ENCODE data around the gene JOSD2.

JOSD2 gene

GRCh38 chr19:50495020-50495531 is 15.9 kb downstream of the JOSD2 start:
- Mint-ChIP-seq H3K4me3 (no peak overlapping the region), H3K27ac (no peak overlapping the region), H3K27me3 (no peaks in the 10 kb centered on the region), H3K9me3 (no peaks in the 10 kb centered on the region), H3K4me1 (peaks cover 16% of the 10 kb centered on the region), H3K36me3 (peaks cover 24% of the 10 kb centered on the region)
- ATAC-seq, result no peak

GRCh38 chr19:50494186-50495019 is 16.6 kb downstream of the JOSD2 start:
- Mint-ChIP-seq H3K4me3 (no peak overlapping the region), H3K4me1 (peaks cover 20% of the 10 kb centered on the region), H3K27ac (no peak overlapping the region), H3K27me3 (no peaks in the 10 kb centered on the region), H3K9me3 (no peaks in the 10 kb centered on the region), H3K36me3 (peaks cover 29% of the 10 kb centered on the region)
- no peak for ATAC-seq

GRCh38 chr19:50493171-50493570 is 17.8 kb downstream of the JOSD2 start:
- Mint-ChIP-seq H3K4me3 (no peak overlapping the region), H3K27ac (no peak overlapping the region), H3K4me1 (peaks cover 32% of the 10 kb centered on the region), H3K9me3 (no peaks in the 10 kb centered on the region), H3K27me3 (no peaks in the 10 kb centered on the region), H3K36me3 (peaks cover 40% of the 10 kb centered on the region)
- ATAC-seq, result no peak

GRCh38 chr19:50492303-50493052 is 18.5 kb downstream of the JOSD2 start:
- no peak overlapping the region for H3K4me3 Mint-ChIP-seq
- no peaks in the 10 kb centered on the region for H3K9me3 Mint-ChIP-seq
- ATAC-seq, result peak; percentile 75
- no peaks in the 10 kb centered on the region for H3K27me3 Mint-ChIP-seq
- peaks cover 39% of the 10 kb centered on the region for H3K4me1 Mint-ChIP-seq
- peak overlapping the region; percentile 13 for H3K27ac Mint-ChIP-seq
- H3K36me3 Mint-ChIP-seq, result peaks cover 40% of the 10 kb centered on the region

- H3K4me3 Mint-ChIP-seq, result no peak overlapping the region
- no peak for ATAC-seq
- H3K9me3 Mint-ChIP-seq, result no peaks in the 10 kb centered on the region
- peaks cover 37% of the 10 kb centered on the region for H3K36me3 Mint-ChIP-seq
- peak overlapping the region; percentile 13 for H3K27ac Mint-ChIP-seq
- H3K4me1 Mint-ChIP-seq, result peaks cover 44% of the 10 kb centered on the region
- no peaks in the 10 kb centered on the region for H3K27me3 Mint-ChIP-seq
Measured at GRCh38 chr19:50490991-50491472, 20.0 kb downstream of the JOSD2 start.

- Mint-ChIP-seq H3K27ac (no peak overlapping the region), H3K4me3 (no peak overlapping the region), H3K9me3 (no peaks in the 10 kb centered on the region), H3K27me3 (no peaks in the 10 kb centered on the region), H3K4me1 (peaks cover 50% of the 10 kb centered on the region), H3K36me3 (peaks cover 41% of the 10 kb centered on the region)
- ATAC-seq, result no peak
Measured at GRCh38 chr19:50490411-50490811, 20.6 kb downstream of the JOSD2 start.

- Mint-ChIP-seq H3K4me3 (no peak overlapping the region), H3K27ac (no peak overlapping the region), H3K9me3 (no peaks in the 10 kb centered on the region), H3K27me3 (no peaks in the 10 kb centered on the region), H3K4me1 (peaks cover 50% of the 10 kb centered on the region), H3K36me3 (peaks cover 39% of the 10 kb centered on the region)
- no peak for ATAC-seq
Measured at GRCh38 chr19:50489461-50490011, 21.5 kb downstream of the JOSD2 start.

- no peak for ATAC-seq
- H3K4me1 Mint-ChIP-seq, result peaks cover 50% of the 10 kb centered on the region
- H3K9me3 Mint-ChIP-seq, result no peaks in the 10 kb centered on the region
- H3K27ac Mint-ChIP-seq, result peak overlapping the region; percentile 32
- no peaks in the 10 kb centered on the region for H3K27me3 Mint-ChIP-seq
- H3K36me3 Mint-ChIP-seq, result peaks cover 37% of the 10 kb centered on the region
- no peak overlapping the region for H3K4me3 Mint-ChIP-seq
Measured at GRCh38 chr19:50488389-50489194, 22.4 kb downstream of the JOSD2 start.

- Mint-ChIP-seq H3K4me1 (peaks cover 44% of the 10 kb centered on the region), H3K27ac (no peak overlapping the region), H3K36me3 (peaks cover 53% of the 10 kb centered on the region), H3K4me3 (no peak overlapping the region), H3K9me3 (no peaks in the 10 kb centered on the region), H3K27me3 (no peaks in the 10 kb centered on the region)
- ATAC-seq, result no peak
Measured at GRCh38 chr19:50486823-50487515, 24.0 kb downstream of the JOSD2 start.

- Mint-ChIP-seq H3K36me3 (peaks cover 60% of the 10 kb centered on the region), H3K27me3 (no peaks in the 10 kb centered on the region), H3K9me3 (no peaks in the 10 kb centered on the region), H3K4me3 (no peak overlapping the region), H3K4me1 (peaks cover 35% of the 10 kb centered on the region), H3K27ac (no peak overlapping the region)
- no peak for ATAC-seq
Measured at GRCh38 chr19:50485284-50485955, 25.6 kb downstream of the JOSD2 start.

GRCh38 chr19:50482916-50483315 is 28.1 kb downstream of the JOSD2 start:
- no peak for ATAC-seq
- Mint-ChIP-seq H3K4me1 (peaks cover 23% of the 10 kb centered on the region), H3K27me3 (no peaks in the 10 kb centered on the region), H3K4me3 (no peak overlapping the region), H3K36me3 (peaks cover 56% of the 10 kb centered on the region), H3K27ac (no peak overlapping the region), H3K9me3 (no peaks in the 10 kb centered on the region)

GRCh38 chr19:50482271-50482855 is 28.6 kb downstream of the JOSD2 start:
- H3K9me3 Mint-ChIP-seq, result no peaks in the 10 kb centered on the region
- ATAC-seq, result peak; percentile 18
- H3K27ac Mint-ChIP-seq, result peak overlapping the region; percentile 17
- H3K36me3 Mint-ChIP-seq, result peaks cover 62% of the 10 kb centered on the region
- no peaks in the 10 kb centered on the region for H3K27me3 Mint-ChIP-seq
- H3K4me1 Mint-ChIP-seq, result peaks cover 23% of the 10 kb centered on the region
- H3K4me3 Mint-ChIP-seq, result no peak overlapping the region

GRCh38 chr19:50481351-50482149 is 29.4 kb downstream of the JOSD2 start:
- H3K4me3 Mint-ChIP-seq, result no peak overlapping the region

More at GRCh38 chr19:50481351-50482149, 29.4 kb downstream of the JOSD2 start:
- no peaks in the 10 kb centered on the region for H3K27me3 Mint-ChIP-seq
- H3K9me3 Mint-ChIP-seq, result no peaks in the 10 kb centered on the region
- peaks cover 67% of the 10 kb centered on the region for H3K36me3 Mint-ChIP-seq
- no peak overlapping the region for H3K27ac Mint-ChIP-seq
- peak; percentile 53 for ATAC-seq
- peaks cover 27% of the 10 kb centered on the region for H3K4me1 Mint-ChIP-seq

Data from stimulated activated memory B cell treated with anti-CD40 and anti-IgM and Interleukin-4, amounts not matched to agents 10 μg/mL and 1 μg/mL and 100 μg/mL, for 72 hours (primary cell).